NCI-H1694 (cell line): ENCODE results near the gene FADS2.

ENCODE experiments used
- DNase-seq: peaks from one replicate; lab custom pipeline; 2025; lab: John Stamatoyannopoulos, UW

FADS2 gene

DNA sequence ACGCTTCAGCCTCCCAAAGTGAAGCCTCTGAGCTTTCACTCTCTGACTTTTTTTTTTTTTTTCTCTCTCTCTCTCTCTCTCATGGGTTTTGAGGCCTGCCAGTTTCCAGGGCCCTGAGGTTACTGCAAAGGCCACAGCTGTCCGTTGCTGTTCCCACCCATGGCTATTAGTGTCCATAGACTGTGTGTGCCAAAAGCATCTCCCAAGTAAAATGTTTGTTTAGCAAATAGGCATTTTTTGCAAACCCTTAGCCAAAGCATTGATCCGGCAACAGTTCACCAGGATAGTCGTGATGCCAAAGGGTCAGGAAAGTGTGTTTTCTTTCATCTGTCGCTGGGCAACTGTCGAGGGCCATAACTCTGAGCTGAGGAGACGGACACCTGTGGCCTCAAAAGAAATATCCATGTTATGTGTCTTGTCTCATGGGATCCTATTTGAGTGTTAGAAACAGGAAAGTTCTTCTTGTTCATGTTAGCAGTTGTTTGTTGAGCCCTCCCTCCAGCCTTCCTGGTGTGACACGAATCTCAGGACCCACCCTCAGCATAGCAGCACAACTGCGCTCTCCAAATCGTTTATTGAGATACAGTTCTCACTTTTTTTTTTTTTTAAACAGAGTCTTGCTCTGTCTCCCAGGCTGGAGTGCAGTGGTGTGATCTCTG is 18.4 kb downstream of the FADS2 start:
- DNase-seq: no peak

DNA sequence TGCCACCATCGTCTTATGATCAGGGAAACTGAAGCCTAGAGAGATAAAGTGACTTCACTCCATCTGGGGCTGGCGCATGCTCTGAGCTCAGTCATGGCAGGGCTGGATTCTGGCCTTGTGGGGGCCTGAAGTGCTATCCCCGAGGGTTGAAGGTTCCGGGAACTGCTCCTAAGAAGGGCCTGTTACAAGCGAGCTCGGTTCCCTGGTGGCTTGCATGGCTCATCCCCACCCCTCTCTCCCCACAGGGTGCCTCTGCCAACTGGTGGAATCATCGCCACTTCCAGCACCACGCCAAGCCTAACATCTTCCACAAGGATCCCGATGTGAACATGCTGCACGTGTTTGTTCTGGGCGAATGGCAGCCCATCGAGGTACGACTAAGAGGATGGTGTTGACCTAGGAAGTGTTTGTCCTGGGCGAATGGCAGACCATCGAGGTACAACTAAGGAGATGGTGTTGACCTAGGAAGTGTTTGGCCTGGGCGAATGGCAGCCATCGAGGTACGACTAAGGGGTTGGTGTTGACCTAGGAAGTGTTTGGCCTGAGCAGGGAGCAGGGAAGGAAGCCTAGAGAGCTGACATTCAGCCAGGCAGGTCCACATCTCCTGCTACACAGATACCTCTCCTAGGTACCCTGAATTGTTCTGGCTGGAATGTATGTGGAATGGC is 19.9 kb downstream of the FADS2 start:
- no peak for DNase-seq

GRCh38 chr11:61848631-61849030 is 20.5 kb downstream of the FADS2 start:
- no peak for DNase-seq

- no peak for DNase-seq
These were observed 22.6 kb downstream of the FADS2 start for GRCh38 chr11:61850687-61851086.

- no peak for DNase-seq
These were observed 23.2 kb downstream of the FADS2 start for GRCh38 chr11:61851113-61851899.

GRCh38 chr11:61851900-61852295 is 23.8 kb downstream of the FADS2 start:
- DNase-seq: no peak

DNA sequence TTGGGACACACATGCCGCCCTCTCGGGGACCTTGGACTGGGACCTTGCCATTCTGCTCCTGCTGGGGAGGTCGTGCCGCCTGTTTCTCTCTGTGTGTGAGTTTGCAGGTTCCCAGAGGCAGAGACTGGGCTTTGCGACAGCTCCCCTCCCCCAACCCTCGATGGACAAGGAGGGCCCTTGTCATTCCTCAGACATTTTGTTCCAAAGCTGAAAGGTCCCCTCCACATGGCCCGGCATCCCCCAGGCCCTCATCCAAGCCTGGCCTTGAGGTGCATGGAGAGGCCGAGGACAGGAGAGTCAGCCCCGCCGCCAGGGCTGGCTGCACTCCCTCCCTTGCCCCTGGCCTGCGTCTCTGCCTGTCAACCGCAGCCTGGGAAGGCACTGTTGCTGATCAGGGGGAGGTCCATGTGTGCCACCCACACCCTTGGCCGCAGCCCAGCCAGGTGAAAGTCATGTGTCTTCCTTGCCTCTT is 25.6 kb downstream of the FADS2 start:
- no peak for DNase-seq

DNA sequence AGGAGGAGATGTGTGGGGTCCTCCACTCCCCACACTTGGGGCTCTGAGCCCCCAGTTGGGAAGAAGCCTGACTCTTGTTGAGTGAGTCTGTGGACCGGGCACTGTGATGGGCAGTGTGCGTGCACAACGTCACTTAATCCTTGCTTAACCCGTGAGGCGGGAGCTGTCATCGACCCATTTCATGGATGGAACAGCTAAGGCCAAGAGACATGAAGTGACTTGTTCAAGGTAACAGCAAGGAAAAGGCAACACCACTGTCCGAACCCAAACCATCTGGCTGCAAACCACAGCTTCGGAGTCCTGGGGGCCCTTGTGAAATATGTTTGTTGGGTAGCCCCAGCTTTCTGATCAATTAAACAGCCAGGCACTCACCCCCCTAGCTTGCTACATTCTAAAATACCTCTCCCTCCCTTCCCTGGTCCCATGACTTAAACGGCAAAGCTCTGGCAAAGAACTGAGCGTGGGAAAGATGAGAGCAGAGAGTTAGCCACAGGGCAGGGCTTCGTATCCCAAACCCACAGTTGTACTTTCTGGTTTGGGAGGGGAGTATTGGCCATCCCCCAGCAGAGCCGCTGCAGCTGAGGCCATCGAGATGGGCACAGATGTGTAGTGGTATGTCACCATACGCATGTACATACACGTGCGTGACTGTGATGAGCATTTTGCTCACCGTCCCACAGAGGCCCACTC is 26.3 kb downstream of the FADS2 start:
- DNase-seq: no peak

DNA sequence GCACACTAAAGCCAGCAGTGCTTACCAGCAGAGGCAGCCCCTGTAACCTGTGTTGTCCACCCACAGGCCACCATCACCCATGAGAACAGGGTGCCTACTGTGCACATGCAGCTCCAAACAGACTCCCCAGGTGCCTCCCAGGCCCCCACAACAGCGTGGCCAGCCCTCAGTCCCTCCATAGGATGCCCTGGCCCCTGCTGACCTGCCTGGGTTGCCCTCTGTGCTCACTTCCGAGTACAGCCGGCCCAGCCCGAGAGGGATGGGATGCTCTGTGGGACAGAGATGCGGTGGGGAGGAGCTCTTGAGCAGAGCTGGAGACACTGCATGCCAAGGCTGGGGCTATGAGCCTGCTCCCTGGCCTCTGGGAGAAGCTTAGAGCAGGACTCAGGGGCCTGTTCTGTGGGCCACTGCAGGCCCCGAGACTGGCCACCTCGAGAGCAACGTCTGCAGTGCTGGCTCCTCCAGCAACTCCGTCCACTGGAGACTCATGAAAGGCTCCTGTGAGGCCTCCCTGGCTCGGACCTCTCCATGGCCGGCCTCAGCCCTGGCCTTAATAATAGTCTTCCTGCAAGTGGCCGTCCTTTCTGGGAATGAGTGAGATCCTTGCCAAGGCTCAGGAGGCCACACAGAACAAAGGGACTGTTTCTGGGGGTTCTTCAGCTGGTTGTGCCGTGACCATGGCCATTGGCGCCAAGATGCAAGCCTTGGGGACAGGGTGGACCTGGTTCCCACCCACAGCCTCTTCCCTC is 27.0 kb downstream of the FADS2 start:
- no peak for DNase-seq

GRCh38 chr11:61855939-61856680 is 28.0 kb downstream of the FADS2 start:
- DNase-seq: peak; percentile 3

GRCh38 chr11:61860054-61860903 is 32.2 kb downstream of the FADS2 start:
- no peak for DNase-seq

GRCh38 chr11:61861634-61862033 is 33.5 kb downstream of the FADS2 start:
- no peak for DNase-seq

- DNase-seq: no peak
These were observed 34.8 kb downstream of the FADS2 start for GRCh38 chr11:61862714-61863547.

GRCh38 chr11:61863548-61864081 is 35.5 kb downstream of the FADS2 start:
- no peak for DNase-seq

- no peak for DNase-seq
These were observed 37.0 kb downstream of the FADS2 start for GRCh38 chr11:61864814-61865775.

DNA sequence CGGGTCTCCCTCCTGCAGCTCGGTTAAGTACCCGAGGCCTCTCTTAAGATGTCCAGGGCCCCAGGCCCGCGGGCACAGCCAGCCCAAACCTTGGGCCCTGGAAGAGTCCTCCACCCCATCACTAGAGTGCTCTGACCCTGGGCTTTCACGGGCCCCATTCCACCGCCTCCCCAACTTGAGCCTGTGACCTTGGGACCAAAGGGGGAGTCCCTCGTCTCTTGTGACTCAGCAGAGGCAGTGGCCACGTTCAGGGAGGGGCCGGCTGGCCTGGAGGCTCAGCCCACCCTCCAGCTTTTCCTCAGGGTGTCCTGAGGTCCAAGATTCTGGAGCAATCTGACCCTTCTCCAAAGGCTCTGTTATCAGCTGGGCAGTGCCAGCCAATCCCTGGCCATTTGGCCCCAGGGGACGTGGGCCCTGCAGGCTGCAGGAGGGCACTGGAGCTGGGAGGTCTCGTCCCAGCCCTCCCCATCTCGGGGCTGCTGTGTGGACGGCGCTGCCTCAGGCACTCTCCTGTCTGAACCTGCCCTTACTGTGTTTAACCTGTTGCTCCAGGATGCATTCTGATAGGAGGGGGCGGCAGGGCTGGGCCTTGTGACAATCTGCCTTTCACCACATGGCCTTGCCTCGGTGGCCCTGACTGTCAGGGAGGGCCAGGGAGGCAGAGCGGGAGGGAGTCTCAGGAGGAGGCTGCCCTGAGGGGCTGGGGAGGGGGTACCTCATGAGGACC is 38.3 kb downstream of the FADS2 start:
- no peak for DNase-seq

GRCh38 chr11:61866958-61867343 is 38.9 kb downstream of the FADS2 start:
- no peak for DNase-seq
